ENCODE results near the gene ASF1A.

DNA sequence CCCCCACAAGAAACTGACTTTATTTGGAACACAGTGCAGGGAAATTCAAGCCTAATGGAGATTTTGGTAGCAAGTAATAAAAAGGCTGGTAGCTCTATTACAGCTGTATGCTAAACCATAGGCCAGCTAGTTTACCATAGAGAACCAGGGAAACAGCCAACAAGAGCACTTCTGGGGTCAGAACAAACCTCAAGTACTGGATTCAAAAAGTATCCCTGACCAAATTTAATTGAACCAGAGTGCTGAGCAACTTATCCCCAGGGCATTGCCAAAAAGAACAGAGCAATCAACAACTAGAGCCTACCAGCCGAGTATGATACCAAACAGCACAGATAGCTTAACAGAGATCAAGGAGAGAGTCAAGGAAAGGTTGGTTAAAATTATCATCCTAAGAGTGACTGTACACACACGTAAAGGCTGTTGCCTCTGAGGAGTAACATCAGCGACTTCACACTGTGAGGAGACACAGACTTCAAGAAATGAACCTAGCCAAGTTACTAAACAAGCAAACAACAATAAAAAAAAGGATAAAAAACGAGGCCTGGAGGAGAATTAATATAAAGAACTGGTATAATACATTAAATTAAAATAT lies 11.5 kb upstream of the ASF1A start:
- TF ChIP-seq, protein P1, sequence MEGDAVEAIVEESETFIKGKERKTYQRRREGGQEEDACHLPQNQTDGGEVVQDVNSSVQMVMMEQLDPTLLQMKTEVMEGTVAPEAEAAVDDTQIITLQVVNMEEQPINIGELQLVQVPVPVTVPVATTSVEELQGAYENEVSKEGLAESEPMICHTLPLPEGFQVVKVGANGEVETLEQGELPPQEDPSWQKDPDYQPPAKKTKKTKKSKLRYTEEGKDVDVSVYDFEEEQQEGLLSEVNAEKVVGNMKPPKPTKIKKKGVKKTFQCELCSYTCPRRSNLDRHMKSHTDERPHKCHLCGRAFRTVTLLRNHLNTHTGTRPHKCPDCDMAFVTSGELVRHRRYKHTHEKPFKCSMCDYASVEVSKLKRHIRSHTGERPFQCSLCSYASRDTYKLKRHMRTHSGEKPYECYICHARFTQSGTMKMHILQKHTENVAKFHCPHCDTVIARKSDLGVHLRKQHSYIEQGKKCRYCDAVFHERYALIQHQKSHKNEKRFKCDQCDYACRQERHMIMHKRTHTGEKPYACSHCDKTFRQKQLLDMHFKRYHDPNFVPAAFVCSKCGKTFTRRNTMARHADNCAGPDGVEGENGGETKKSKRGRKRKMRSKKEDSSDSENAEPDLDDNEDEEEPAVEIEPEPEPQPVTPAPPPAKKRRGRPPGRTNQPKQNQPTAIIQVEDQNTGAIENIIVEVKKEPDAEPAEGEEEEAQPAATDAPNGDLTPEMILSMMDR (conservative IDR thresholded peaks at IDR 0.05; ENCODE audit: low read length), result no peak
- TF ChIP-seq EZH2phosphoT487 (IDR thresholded peaks at IDR 0.05; ENCODE audit: borderline replicate concordance, low read depth, low read length), result no peak
